ENCODE data around the gene CLCN4.

The CLCN4 gene

GRCh38 chrX:10135561-10136399 is 21.0 kb upstream of the CLCN4 start:
- no peak overlapping the region for H3K4me3 ChIP-seq (replicated peaks; ENCODE audit: low read depth, low read length)
- no peak for DNase-seq (ENCODE audit: extremely low read depth, low read depth)
- no peak for TF ChIP-seq CTCF (IDR thresholded peaks at IDR 0.05; ENCODE audit: low read depth, low read length, missing control alignments)

GRCh38 chrX:10138726-10139125 is 18.0 kb upstream of the CLCN4 start:
- H3K4me3 ChIP-seq (replicated peaks; ENCODE audit: low read depth, low read length), result no peak overlapping the region
- no peak for DNase-seq (ENCODE audit: extremely low read depth, low read depth)
- TF ChIP-seq CTCF (IDR thresholded peaks at IDR 0.05; ENCODE audit: low read depth, low read length, missing control alignments), result no peak

- no peak for DNase-seq (ENCODE audit: extremely low read depth, low read depth)
- no peak overlapping the region for H3K4me3 ChIP-seq (replicated peaks; ENCODE audit: low read depth, low read length)
- TF ChIP-seq CTCF (IDR thresholded peaks at IDR 0.05; ENCODE audit: low read depth, low read length, missing control alignments), result no peak
These were observed 16.5 kb upstream of the CLCN4 start for GRCh38 chrX:10140264-10140663.

- TF ChIP-seq CTCF (IDR thresholded peaks at IDR 0.05; ENCODE audit: low read depth, low read length, missing control alignments), result no peak
- DNase-seq (ENCODE audit: extremely low read depth, low read depth), result no peak
- H3K4me3 ChIP-seq (replicated peaks; ENCODE audit: low read depth, low read length), result no peak overlapping the region
These were observed 14.7 kb upstream of the CLCN4 start for GRCh38 chrX:10142041-10142599.

- TF ChIP-seq CTCF (IDR thresholded peaks at IDR 0.05; ENCODE audit: low read depth, low read length, missing control alignments), result no peak
- no peak for DNase-seq (ENCODE audit: extremely low read depth, low read depth)
- no peak overlapping the region for H3K4me3 ChIP-seq (replicated peaks; ENCODE audit: low read depth, low read length)
These were observed 13.4 kb upstream of the CLCN4 start for GRCh38 chrX:10143071-10143983.

GRCh38 chrX:10146346-10146745 is 10.4 kb upstream of the CLCN4 start:
- no peak for TF ChIP-seq CTCF (IDR thresholded peaks at IDR 0.05; ENCODE audit: low read depth, low read length, missing control alignments)
- no peak for DNase-seq (ENCODE audit: extremely low read depth, low read depth)
- no peak overlapping the region for H3K4me3 ChIP-seq (replicated peaks; ENCODE audit: low read depth, low read length)

All from HFF-Myc (cell line).